NCI-H2171 treated with DMSO at 0.1 percent for 48 hours (cell line): ENCODE data around the gene ARVCF.

Source experiments
- DNase-seq: peaks from one replicate; lab custom pipeline; 2025; lab: John Stamatoyannopoulos, UW

ARVCF gene

GRCh38 chr22:20016734-20017621 is at the start of gene ARVCF:
Gene ARVCF (minus strand): TSS chr22:20016823. CDS start chr22:19990794, 26,029 bp downstream.
- DNase-seq = peak; percentile 80

DNA sequence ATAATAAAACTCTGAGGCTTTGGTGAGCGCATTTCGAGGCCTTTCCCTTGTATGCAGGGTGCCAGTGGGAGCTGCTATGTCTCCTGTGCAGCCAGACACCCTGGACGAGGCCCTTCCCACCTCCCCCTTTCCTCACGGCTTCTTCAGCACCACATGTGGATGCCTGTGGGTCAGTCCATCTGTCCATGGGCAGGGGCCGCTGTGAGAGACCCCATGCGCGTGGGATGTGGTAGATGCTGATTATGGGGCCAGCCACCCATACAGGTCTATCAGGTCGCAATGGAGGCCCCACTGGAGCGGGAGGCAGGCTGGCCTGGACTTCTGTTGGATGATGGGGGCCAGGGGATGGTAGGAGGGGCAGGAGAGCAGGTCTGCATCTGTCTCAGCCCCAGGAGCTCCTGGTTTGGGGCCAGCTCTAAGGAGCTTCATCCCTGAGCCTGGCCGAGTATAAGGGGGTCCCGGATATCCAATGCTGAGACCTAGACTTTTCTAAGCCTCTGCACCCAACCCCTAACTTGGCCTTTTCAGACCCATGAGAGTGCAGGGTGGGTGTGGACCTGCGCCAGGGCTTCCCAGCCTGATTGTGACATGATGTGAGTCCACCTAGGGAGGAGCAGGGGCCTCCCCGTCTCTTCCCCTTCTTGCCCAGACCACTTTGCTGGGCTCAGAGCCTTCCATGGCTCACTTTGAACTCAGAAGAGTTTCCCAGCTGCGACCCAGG is 49.4 kb upstream of the ARVCF start:
- no peak for DNase-seq

DNA sequence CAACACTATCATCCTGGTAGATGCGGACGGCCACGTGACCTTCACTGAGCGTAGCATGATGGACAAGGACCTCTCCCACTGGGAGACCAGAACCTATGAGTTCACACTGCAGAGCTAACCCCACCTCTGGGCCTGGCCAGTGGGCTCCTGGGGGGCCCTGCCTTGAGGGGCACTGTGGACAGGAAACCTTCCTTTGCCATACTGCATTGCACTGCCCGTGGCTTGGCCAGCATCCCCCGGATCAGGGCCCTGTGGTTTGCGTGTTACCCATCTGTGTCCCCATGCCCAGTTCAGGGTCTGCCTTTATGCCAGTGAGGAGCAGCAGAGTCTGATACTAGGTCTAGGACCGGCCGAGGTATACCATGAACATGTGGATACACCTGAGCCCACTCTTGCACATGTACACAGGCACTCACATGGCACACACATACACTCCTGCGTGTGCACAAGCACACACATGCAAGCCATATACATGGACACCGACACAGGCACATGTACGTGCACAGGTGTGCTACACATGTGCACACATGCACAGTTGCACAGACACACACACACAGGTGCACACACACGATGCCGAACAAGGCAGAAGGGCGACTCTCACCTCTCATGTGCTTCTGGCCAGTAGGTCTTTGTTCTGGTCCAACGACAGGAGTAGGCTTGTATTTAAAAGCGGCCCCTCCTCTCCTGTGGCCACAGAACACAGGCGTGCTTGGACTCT is 48.1 kb upstream of the ARVCF start:
- no peak for DNase-seq

DNA sequence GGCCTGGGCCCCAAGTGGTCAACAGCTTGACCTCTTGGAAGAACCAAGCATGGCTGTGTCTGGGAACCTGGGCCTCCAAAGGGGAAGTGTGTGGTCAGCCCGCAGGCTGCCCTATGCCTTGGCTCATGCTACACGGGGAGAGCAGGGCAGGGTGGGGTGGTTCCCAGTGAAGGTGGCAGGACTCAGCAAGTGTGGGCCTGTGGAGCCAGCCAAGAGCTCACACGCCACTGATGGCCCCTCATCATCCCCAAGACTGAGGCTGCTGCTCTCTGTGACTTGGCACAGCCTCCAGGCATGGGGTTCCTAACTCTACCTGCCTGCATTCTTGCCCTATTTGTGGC is 47.5 kb upstream of the ARVCF start:
- DNase-seq = no peak

GRCh38 chr22:20063271-20064139 is 46.9 kb upstream of the ARVCF start:
- DNase-seq = no peak

DNA sequence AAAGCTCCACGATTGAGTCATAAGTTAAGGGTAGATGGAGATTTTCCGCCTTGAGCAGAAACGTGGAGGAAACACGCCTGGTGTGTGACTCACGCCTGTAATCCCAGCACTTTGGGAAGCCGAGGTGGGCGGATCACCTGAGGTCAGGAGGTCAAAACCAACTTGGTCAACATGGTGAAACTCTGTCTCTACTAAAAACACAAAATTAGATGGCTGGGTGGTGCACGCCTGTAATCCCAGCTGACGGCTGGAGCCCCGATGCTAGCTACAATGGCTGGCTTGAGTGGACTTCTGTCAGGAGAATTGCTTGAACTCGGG is 46.1 kb upstream of the ARVCF start:
- DNase-seq = no peak

DNA sequence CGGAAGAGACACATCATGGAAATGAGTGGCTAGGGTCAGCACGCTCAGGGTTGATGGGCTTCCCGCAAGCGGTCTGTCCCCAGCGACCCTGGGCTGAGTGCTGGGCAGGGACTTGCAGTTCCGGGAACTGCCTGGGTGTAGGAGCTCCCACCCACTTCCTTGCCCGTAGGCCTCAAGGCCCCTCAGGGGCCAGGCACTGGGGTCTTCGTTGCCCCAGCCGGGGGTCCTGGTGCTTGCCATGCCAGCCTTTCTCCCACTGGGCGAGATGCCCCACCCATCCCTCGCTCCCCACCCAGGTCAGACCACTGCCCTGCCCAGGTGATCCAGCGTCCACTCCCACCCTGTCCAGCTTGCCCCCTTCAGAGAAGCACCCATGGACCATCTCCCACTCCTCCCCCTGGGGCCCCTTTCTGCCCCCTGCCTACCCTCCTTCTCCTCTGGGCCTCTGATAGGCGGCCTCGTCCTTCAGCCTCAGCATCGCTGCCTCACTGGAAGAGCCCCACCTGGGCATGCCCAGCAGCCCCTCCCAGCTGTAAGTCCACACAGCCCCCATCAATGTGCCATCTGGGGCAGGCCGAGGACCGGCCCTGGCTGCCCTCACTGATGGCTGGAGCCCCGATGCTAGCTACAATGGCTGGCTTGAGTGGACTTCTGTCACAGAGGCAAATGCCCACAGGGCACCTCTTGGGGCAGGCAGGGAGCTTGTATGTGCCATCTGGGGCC is 45.6 kb upstream of the ARVCF start:
- DNase-seq = no peak

DNA sequence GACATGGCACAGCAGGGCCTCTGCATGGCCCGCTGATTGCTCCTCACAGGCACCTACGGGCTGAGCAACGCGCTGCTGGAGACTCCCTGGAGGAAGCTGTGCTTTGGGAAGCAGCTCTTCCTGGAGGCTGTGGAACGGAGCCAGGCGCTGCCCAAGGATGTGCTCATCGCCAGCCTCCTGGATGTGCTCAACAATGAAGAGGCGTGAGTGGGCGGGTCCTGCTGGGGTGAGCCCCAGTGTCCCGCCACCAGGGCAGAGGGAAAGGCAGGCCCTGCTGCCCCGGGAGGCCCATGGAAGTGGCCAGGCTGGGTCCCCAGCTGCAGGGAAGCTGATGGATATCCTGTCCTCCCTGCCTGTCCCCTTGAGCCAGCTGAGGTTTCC is 44.8 kb upstream of the ARVCF start:
- DNase-seq = peak; percentile 6

DNA sequence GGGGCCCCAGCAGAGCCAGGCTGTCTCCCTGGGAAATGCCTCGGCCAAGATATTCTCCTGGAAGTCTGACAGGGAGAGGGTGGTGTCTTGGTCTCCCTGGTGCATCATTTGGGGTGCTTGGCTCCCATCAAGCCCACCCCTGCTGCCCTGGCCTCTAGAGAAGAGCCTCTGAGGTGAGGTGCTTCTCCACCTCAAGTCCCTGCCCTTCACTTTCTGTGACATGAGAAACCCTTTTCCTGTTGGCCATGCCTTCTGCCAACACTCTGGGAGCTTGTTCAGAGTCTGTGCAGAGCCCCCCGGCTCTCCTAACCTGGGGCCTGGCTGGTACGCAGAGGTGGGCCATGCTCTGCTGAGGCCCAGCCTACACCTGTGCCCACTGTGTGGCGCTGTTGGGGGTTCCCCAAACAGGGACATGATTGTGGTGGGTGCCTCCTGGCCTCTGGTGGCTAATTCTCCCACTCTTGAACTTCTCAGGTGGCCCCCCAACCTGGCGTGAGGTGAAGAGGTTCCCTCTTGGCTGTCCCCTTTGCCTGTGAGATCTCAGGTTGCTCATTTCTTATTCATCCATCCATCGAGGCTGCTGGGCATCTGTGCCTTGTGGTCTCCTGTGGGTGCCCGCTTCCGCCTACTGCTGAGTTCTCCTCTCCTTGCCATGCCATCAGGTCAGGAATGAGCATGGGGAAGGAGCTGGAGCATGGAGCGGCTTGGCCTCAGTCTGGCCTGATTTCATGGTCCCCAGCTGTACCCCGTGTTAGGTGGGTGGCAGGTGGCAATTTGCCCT is 44.3 kb upstream of the ARVCF start:
- no peak for DNase-seq

- DNase-seq = no peak
These were observed 42.6 kb upstream of the ARVCF start for GRCh38 chr22:20058989-20059770.

GRCh38 chr22:20057596-20058268 is 41.1 kb upstream of the ARVCF start:
- no peak for DNase-seq

- no peak for DNase-seq
These were observed 40.2 kb upstream of the ARVCF start for GRCh38 chr22:20056696-20057386.

GRCh38 chr22:20056161-20056560 is 39.5 kb upstream of the ARVCF start:
- DNase-seq = no peak

GRCh38 chr22:20055654-20056053 is 39.0 kb upstream of the ARVCF start:
- DNase-seq = no peak

GRCh38 chr22:20055144-20055543 is 38.5 kb upstream of the ARVCF start:
- DNase-seq = no peak

GRCh38 chr22:20054485-20054884 is 37.9 kb upstream of the ARVCF start:
- no peak for DNase-seq

GRCh38 chr22:20054034-20054427 is 37.4 kb upstream of the ARVCF start:
- DNase-seq = no peak

DNA sequence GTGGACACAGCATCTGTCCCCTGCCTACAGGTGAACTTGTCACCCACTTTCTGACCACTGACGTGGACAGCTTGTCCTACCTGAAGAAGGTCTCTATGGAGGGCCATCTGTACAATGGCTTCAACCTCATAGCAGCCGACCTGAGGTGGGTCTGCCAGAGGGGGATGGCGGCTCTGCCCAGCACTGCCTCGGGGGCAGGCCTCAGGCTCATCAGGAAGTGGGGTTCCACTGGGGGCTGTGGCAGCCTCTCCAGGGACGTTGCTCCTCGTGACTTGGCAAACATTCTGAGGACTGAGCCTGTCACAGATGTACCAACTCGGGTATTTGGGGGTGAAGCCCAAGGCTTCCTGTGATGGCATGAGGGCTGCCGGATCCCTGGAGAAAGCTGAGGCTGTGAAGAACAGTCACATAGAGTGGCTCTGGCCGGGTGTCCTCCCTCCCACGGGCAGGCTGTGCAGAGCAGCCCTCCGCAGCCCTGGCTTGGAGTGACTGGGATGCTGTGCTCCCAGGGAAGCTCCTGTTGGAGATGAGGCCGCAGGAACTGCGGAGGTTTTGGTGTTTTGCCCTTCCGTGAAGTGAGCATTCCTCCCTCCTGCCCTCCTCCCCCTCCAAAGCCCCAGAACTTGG is 36.9 kb upstream of the ARVCF start:
- DNase-seq = no peak
